Liver (tissue), 9 donors: ENCODE measurements around the gene RAP1GAP2. TPM values are rescaled to one million over a fixed set of nuclear protein-coding genes. Genes with fewer than 3 reads are reported as not detected.

Experiments used
- DNase-seq: peaks from one replicate; pipeline ENCODE4 v3.0.0-alpha.2; 2017; ENCODE audit warnings: low spot score
- H3K27ac ChIP-seq, 2 donors: one replicate each; pipeline ENCODE4 v1.7.0; 2013; ENCODE audit warnings: inconsistent platforms in 2 of 2, low read length in 2 of 2, control low read depth in 1 of 2, low read depth in 1 of 2, mild to moderate bottlenecking in 1 of 2
- H3K27me3 ChIP-seq, 4 donors: one replicate each; pipeline versions ENCODE4 v1.6.1 to v1.7.0; 2013; ENCODE audit warnings: low read length in 3 of 4, inconsistent platforms in 1 of 4, mild to moderate bottlenecking in 1 of 4, moderate library complexity in 1 of 4; ENCODE audit not compliant: control insufficient read depth in 4 of 4, insufficient read depth in 4 of 4
- H3K36me3 ChIP-seq, 4 donors: one replicate each; pipeline versions ENCODE4 v1.6.1 to v1.7.0; 2013; ENCODE audit warnings: low read length in 3 of 4, mild to moderate bottlenecking in 3 of 4, low read depth in 1 of 4, moderate library complexity in 1 of 4; ENCODE audit not compliant: control insufficient read depth in 4 of 4, insufficient read depth in 3 of 4
- H3K4me1 ChIP-seq, 4 donors: one replicate each; pipeline versions ENCODE4 v1.6.1 to v1.7.0; 2013; ENCODE audit warnings: low read length in 3 of 4, mild to moderate bottlenecking in 3 of 4, moderate library complexity in 1 of 4; ENCODE audit not compliant: control insufficient read depth in 4 of 4, insufficient read depth in 4 of 4
- H3K4me3 ChIP-seq, 3 donors: one replicate each; pipeline versions ENCODE4 v1.6.1 to v1.7.0; 2013; ENCODE audit warnings: low read length in 3 of 3, control low read depth in 1 of 3, low read depth in 1 of 3, mild to moderate bottlenecking in 1 of 3
- H3K9ac ChIP-seq, 2 donors: one replicate each; pipeline ENCODE4 v1.7.0; 2013; ENCODE audit warnings: low read length in 2 of 2, mild to moderate bottlenecking in 2 of 2, moderate library complexity in 2 of 2, control low read depth in 1 of 2, low read depth in 1 of 2
- H3K9me3 ChIP-seq, 4 donors: one replicate each; pipeline versions ENCODE4 v1.6.1 to v1.7.0; 2013; ENCODE audit warnings: low read length in 3 of 4; ENCODE audit not compliant: control insufficient read depth in 4 of 4
- EGR1 ChIP-seq, 2 donors: IDR thresholded peaks; 2 replicates each; pipeline ENCODE4 v1.6.1; 2016 to 2018; ENCODE audit warnings: antibody characterized with exemption in 2 of 2, low read depth in 2 of 2
- FOXA1 ChIP-seq: IDR thresholded peaks from 2 replicates; pipeline ENCODE4 v1.6.1; 2016; ENCODE audit warnings: antibody characterized with exemption
- FOXA2 ChIP-seq: IDR thresholded peaks from 2 replicates; pipeline ENCODE4 v1.6.1; 2016; ENCODE audit warnings: antibody characterized with exemption
- GABPA ChIP-seq, 2 donors: IDR thresholded peaks in 1 of 2; conservative IDR thresholded peaks in 1 of 2; 2 replicates each; pipeline ENCODE4 v1.6.1; 2016; ENCODE audit warnings: antibody characterized with exemption in 2 of 2, mild to moderate bottlenecking in 1 of 2, moderate library complexity in 1 of 2
- HNF4A ChIP-seq, 2 donors: conservative IDR thresholded peaks; 2 replicates each; pipeline ENCODE4 v1.6.1; 2016; ENCODE audit warnings: antibody characterized with exemption in 2 of 2, mild to moderate bottlenecking in 2 of 2
- HNF4G ChIP-seq: IDR thresholded peaks from 2 replicates; pipeline ENCODE4 v1.6.1; 2016; ENCODE audit warnings: antibody characterized with exemption
- JUND ChIP-seq, 2 donors: IDR thresholded peaks; 2 replicates each; pipeline ENCODE4 v1.6.1; 2016; ENCODE audit warnings: antibody characterized with exemption in 2 of 2
- NR2F2 ChIP-seq: IDR thresholded peaks from 2 replicates; pipeline ENCODE4 v1.6.1; 2016; ENCODE audit warnings: antibody characterized with exemption
- RXRA ChIP-seq, 2 donors: IDR thresholded peaks; 2 replicates each; pipeline ENCODE4 v1.6.1; 2017 to 2018; ENCODE audit warnings: antibody characterized with exemption in 2 of 2, mild to moderate bottlenecking in 1 of 2
- SP1 ChIP-seq: IDR thresholded peaks from 2 replicates; pipeline ENCODE4 v1.6.1; 2018; ENCODE audit warnings: antibody characterized with exemption, mild to moderate bottlenecking
- TAF1 ChIP-seq: conservative IDR thresholded peaks from 2 replicates; pipeline ENCODE4 v1.6.1; 2016; ENCODE audit warnings: antibody characterized with exemption, mild to moderate bottlenecking
- YY1 ChIP-seq: IDR thresholded peaks from 2 replicates; pipeline ENCODE4 v1.6.1; 2016; ENCODE audit warnings: antibody characterized with exemption, mild to moderate bottlenecking
- WGBS: extraction: QIAGEN DNeasy Blood & Tissue Kit; methylation state at CpG from one replicate; pipeline ENCODE4 v1.1.7; 2013; 5-methylcytosine and 5-hydroxymethylcytosine counted together
- polyA plus RNA-seq, 2 donors: library from polyadenylated mRNA; stranded (reverse) in 1 of 2; unstranded in 1 of 2; fragments of 200-250 nt in 1 of 2; fragments of >200 nt in 1 of 2; fragmentation: Nextera tagmentation in 1 of 2; extraction: Ambion mirVana in 1 of 2; gene quantifications; one replicate each; pipeline versions ENCODE4 v1.2.1 to v1.2.3, GENCODE V29; 2013 to 2015
- total RNA-seq, 2 donors: library from RNA; depleted of rRNA; stranded (reverse); fragments of >200 nt; gene quantifications; one replicate each; pipeline ENCODE4 v1.2.3, GENCODE V29; 2014
- TF ChIP-seq, protein P1 (sequence below): fragments of 150-350 bp; IDR thresholded peaks from 2 replicates; pipeline ENCODE4 v1.5.1; 2017; ENCODE audit warnings: improper control_type of control experiment, low read depth, low read length; ENCODE audit not compliant: missing input control
- TF ChIP-seq, protein P2 (sequence below): IDR thresholded peaks from 2 replicates; pipeline ENCODE4 v1.6.1; 2016; ENCODE audit warnings: antibody characterized with exemption
- TF ChIP-seq, protein P3 (sequence below): IDR thresholded peaks from 2 replicates; pipeline ENCODE4 v1.6.1; 2016; ENCODE audit warnings: antibody characterized with exemption
- TF ChIP-seq, protein P4 (sequence below): IDR thresholded peaks from 2 replicates; pipeline ENCODE4 v1.6.1; 2016; ENCODE audit warnings: antibody characterized with exemption
- TF ChIP-seq, protein P5 (sequence below): IDR thresholded peaks from 2 replicates; pipeline ENCODE4 v1.6.1; 2016; ENCODE audit warnings: antibody characterized with exemption, mild to moderate bottlenecking
- donor health status: healthy.
- donor health status: healthy.
- donor health status: healthy.
- donor health status: healthy.
- donor health status: healthy.

The RAP1GAP2 gene
- total and polyA plus RNA-seq, 4 donors, result 0.56 to 1.7 (median 1.1) TPM

DNA sequence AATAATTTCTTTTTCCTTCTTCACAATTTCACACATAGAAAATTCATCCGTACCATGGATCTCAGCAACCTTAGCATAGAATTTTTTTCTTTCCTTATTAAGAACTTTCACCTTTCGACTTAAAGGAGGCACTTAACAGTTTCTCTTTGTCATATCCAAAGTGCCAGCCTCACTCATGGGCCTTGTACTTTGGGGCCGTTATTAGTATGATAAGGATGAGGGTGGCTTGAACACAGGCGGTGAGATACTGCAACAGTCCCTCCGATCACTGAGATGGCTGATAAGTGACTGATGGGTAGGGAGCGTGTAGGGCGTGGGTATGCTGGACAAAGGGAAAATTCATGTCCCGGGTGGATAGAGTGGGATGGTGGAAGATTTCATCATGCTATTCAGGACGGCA lies 181.9 kb downstream of the RAP1GAP2 start:
- H3K27ac ChIP-seq, result no peak overlapping the region
- no peaks in the 10 kb centered on the region for H3K4me1 ChIP-seq
- no peak overlapping the region for H3K9ac ChIP-seq
- DNase-seq, result no peak
- H3K9me3 ChIP-seq, result no peaks in the 10 kb centered on the region
- no peaks in the 10 kb centered on the region for H3K36me3 ChIP-seq
- H3K27me3 ChIP-seq, result no peaks in the 10 kb centered on the region
- H3K4me3 ChIP-seq, result no peak overlapping the region
- TF ChIP-seq, protein P1, sequence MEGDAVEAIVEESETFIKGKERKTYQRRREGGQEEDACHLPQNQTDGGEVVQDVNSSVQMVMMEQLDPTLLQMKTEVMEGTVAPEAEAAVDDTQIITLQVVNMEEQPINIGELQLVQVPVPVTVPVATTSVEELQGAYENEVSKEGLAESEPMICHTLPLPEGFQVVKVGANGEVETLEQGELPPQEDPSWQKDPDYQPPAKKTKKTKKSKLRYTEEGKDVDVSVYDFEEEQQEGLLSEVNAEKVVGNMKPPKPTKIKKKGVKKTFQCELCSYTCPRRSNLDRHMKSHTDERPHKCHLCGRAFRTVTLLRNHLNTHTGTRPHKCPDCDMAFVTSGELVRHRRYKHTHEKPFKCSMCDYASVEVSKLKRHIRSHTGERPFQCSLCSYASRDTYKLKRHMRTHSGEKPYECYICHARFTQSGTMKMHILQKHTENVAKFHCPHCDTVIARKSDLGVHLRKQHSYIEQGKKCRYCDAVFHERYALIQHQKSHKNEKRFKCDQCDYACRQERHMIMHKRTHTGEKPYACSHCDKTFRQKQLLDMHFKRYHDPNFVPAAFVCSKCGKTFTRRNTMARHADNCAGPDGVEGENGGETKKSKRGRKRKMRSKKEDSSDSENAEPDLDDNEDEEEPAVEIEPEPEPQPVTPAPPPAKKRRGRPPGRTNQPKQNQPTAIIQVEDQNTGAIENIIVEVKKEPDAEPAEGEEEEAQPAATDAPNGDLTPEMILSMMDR, result no peak
- TF ChIP-seq YY1, result no peak
- TF ChIP-seq TAF1, result no peak
- TF ChIP-seq, protein P2, sequence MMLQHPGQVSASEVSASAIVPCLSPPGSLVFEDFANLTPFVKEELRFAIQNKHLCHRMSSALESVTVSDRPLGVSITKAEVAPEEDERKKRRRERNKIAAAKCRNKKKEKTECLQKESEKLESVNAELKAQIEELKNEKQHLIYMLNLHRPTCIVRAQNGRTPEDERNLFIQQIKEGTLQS, result no peak
- TF ChIP-seq, protein P3, sequence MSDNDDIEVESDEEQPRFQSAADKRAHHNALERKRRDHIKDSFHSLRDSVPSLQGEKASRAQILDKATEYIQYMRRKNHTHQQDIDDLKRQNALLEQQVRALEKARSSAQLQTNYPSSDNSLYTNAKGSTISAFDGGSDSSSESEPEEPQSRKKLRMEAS, result no peak
- TF ChIP-seq JUND (IDR thresholded peaks at IDR 0.05), result no peak
- no peak for TF ChIP-seq HNF4A (conservative IDR thresholded peaks at IDR 0.05)
- no peak for TF ChIP-seq SP1
- TF ChIP-seq RXRA (IDR thresholded peaks at IDR 0.05), result no peak
- TF ChIP-seq GABPA (IDR thresholded peaks at IDR 0.05 in 1 of 2, conservative IDR thresholded peaks at IDR 0.05 in 1 of 2), result no peak
- TF ChIP-seq, protein P4, sequence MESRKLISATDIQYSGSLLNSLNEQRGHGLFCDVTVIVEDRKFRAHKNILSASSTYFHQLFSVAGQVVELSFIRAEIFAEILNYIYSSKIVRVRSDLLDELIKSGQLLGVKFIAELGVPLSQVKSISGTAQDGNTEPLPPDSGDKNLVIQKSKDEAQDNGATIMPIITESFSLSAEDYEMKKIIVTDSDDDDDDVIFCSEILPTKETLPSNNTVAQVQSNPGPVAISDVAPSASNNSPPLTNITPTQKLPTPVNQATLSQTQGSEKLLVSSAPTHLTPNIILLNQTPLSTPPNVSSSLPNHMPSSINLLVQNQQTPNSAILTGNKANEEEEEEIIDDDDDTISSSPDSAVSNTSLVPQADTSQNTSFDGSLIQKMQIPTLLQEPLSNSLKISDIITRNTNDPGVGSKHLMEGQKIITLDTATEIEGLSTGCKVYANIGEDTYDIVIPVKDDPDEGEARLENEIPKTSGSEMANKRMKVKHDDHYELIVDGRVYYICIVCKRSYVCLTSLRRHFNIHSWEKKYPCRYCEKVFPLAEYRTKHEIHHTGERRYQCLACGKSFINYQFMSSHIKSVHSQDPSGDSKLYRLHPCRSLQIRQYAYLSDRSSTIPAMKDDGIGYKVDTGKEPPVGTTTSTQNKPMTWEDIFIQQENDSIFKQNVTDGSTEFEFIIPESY, result no peak
- no peak for TF ChIP-seq HNF4G
- TF ChIP-seq FOXA2, result no peak
- TF ChIP-seq FOXA1, result no peak
- 82% methylated on average over 9 of the region's 9 CpGs for WGBS

DNA sequence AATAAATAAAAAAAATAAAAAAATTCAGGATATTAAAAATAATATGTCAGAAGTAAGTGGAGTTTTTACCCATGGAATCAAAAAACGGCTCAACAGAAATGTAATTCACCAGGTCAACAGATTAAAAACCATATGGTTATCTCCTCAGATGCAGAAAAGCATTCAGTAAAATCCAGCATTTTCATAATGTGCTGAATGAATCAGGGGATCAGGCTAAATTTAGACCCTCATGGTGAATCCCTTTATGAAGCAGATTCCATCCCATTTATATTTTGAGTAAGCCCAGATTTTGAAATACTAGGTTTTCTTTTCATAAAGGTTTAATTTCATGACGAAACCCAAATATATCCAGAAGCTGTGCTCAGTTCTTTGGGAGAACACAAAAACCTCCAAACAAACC lies 182.8 kb downstream of the RAP1GAP2 start:
- H3K9me3 ChIP-seq, result no peaks in the 10 kb centered on the region
- 91% methylated on average over 2 of the region's 2 CpGs for WGBS
- H3K27me3 ChIP-seq, result no peaks in the 10 kb centered on the region
- H3K4me1 ChIP-seq, result no peaks in the 10 kb centered on the region
- no peaks in the 10 kb centered on the region for H3K36me3 ChIP-seq
- H3K27ac ChIP-seq, result no peak overlapping the region
- no peak for DNase-seq
- TF ChIP-seq FOXA1 (no peak), NR2F2 (no peak), YY1 (no peak), GABPA (IDR thresholded peaks at IDR 0.05 in 1 of 2, conservative IDR thresholded peaks at IDR 0.05 in 1 of 2) (no peak), EGR1 (IDR thresholded peaks at IDR 0.05; ENCODE audit: low read depth in 2 of 2) (no peak), JUND (IDR thresholded peaks at IDR 0.05) (no peak), HNF4G (no peak), SP1 (no peak), FOXA2 (no peak), TAF1 (no peak), RXRA (IDR thresholded peaks at IDR 0.05) (no peak)
- TF ChIP-seq, protein P5, sequence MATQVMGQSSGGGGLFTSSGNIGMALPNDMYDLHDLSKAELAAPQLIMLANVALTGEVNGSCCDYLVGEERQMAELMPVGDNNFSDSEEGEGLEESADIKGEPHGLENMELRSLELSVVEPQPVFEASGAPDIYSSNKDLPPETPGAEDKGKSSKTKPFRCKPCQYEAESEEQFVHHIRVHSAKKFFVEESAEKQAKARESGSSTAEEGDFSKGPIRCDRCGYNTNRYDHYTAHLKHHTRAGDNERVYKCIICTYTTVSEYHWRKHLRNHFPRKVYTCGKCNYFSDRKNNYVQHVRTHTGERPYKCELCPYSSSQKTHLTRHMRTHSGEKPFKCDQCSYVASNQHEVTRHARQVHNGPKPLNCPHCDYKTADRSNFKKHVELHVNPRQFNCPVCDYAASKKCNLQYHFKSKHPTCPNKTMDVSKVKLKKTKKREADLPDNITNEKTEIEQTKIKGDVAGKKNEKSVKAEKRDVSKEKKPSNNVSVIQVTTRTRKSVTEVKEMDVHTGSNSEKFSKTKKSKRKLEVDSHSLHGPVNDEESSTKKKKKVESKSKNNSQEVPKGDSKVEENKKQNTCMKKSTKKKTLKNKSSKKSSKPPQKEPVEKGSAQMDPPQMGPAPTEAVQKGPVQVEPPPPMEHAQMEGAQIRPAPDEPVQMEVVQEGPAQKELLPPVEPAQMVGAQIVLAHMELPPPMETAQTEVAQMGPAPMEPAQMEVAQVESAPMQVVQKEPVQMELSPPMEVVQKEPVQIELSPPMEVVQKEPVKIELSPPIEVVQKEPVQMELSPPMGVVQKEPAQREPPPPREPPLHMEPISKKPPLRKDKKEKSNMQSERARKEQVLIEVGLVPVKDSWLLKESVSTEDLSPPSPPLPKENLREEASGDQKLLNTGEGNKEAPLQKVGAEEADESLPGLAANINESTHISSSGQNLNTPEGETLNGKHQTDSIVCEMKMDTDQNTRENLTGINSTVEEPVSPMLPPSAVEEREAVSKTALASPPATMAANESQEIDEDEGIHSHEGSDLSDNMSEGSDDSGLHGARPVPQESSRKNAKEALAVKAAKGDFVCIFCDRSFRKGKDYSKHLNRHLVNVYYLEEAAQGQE, result no peak
- TF ChIP-seq, protein P4, result no peak
- TF ChIP-seq, protein P3, result no peak
- H3K9ac ChIP-seq, result no peak overlapping the region
- H3K4me3 ChIP-seq, result no peak overlapping the region
